Measurements from ENCODE around the gene MSANTD4. TPM values are rescaled to one million over a fixed set of nuclear protein-coding genes. Genes with fewer than 3 reads are reported as not detected.

MSANTD4 gene
- polyA plus RNA-seq, 1 of the 3 experiments (the other 2 are of a cell fraction), result 6.2 TPM

DNA sequence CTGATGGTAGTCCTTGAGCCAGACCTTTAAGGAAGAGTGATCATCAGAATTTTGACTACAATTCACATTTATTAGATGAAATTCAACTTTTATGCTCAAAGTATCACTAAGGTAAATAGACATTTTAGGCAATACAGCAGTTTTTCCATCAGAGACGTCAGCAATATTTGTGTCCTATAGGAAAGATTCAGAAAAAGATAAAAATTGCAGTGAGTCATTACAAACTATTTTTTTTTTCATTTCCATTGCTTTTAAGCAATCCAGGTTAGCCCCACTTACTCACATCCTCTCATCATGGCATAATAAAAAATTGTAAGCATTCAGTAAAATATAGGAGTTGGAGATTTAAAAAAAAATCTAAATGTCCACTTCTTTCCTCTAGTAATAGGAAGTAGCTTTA lies 46.9 kb downstream of the MSANTD4 start:
- CTCF ChIA-PET, result no interaction called here
- Histone ChIP-seq H2AFZ (ENCODE audit: low read depth) (no peak overlapping the region), H3K27ac (ENCODE audit: low read depth in 2 of 2, low read length in 1 of 2) (no peak overlapping the region), H3K9ac (no peak overlapping the region), H3K4me3 (ENCODE audit: low read depth in 2 of 2, low read length in 1 of 2) (no peak overlapping the region), H3F3A (replicated peaks; ENCODE audit: insufficient read depth) (no peaks in the 10 kb centered on the region), H3K9me3 (no peaks in the 10 kb centered on the region), H3K4me1 (ENCODE audit: control insufficient read depth in 1 of 2, insufficient read depth in 2 of 2, low read depth in 1 of 2, low read length in 1 of 2) (no peaks in the 10 kb centered on the region), H3K36me3 (replicated peaks in 1 of 2; ENCODE audit: control insufficient read depth in 1 of 2, insufficient read depth in 2 of 2, low read length in 1 of 2) (no peaks in the 10 kb centered on the region), H3K9me2 (no peaks in the 10 kb centered on the region), H3K27me3 (ENCODE audit: insufficient read depth) (no peaks in the 10 kb centered on the region), H3K79me2 (ENCODE audit: insufficient read depth) (no peaks in the 10 kb centered on the region), H4K20me1 (ENCODE audit: insufficient read depth) (no peaks in the 10 kb centered on the region), H3K4me2 (no peak overlapping the region)
- no peak for DNase-seq
- TF ChIP-seq EP300 (IDR thresholded peaks at IDR 0.05; ENCODE audit: borderline replicate concordance in 1 of 2, low read depth in 1 of 2, low read length in 1 of 2) (no peak), FOSL2 (IDR thresholded peaks at IDR 0.05; ENCODE audit: borderline replicate concordance, low read depth) (peak; percentile 20; the same call in 1 of the 2 replicates)
- WGBS (ENCODE audit: low lambda C conversion rate), result 7% methylated on average over 1 of the region's 1 CpG
- POLR2A ChIA-PET, result no interaction called here

GRCh38 chr11:105969756-105970155 lies 52.3 kb downstream of the MSANTD4 start:
- 23% methylated on average over 1 of the region's 1 CpG for WGBS (ENCODE audit: low lambda C conversion rate)

More at GRCh38 chr11:105969756-105970155, 52.3 kb downstream of the MSANTD4 start:
- H3K4me3 ChIP-seq (ENCODE audit: low read depth in 2 of 2, low read length in 1 of 2), result no peak overlapping the region
- ChIA-PET POLR2A (no interaction called here), CTCF (no interaction called here)
- H3K27ac ChIP-seq (ENCODE audit: low read depth in 2 of 2, low read length in 1 of 2), result peak overlapping the region in 1 of 2 experiments; percentile 72; a peak in 1 of 4 replicates
- H4K20me1 ChIP-seq (ENCODE audit: insufficient read depth), result no peaks in the 10 kb centered on the region
- no peak overlapping the region for H3K9ac ChIP-seq
- no peak overlapping the region for H3K4me2 ChIP-seq
- no peaks in the 10 kb centered on the region for H3K36me3 ChIP-seq (replicated peaks in 1 of 2; ENCODE audit: control insufficient read depth in 1 of 2, insufficient read depth in 2 of 2, low read length in 1 of 2)
- no peaks in the 10 kb centered on the region for H3F3A ChIP-seq (replicated peaks; ENCODE audit: insufficient read depth)
- no peaks in the 10 kb centered on the region for H3K9me2 ChIP-seq
- no peaks in the 10 kb centered on the region for H3K9me3 ChIP-seq
- H2AFZ ChIP-seq (ENCODE audit: low read depth), result no peak overlapping the region
- H3K27me3 ChIP-seq (ENCODE audit: insufficient read depth), result no peaks in the 10 kb centered on the region
- H3K79me2 ChIP-seq (ENCODE audit: insufficient read depth), result no peaks in the 10 kb centered on the region
- no peak for DNase-seq
- H3K4me1 ChIP-seq (ENCODE audit: control insufficient read depth in 1 of 2, insufficient read depth in 2 of 2, low read depth in 1 of 2, low read length in 1 of 2), result no peaks in the 10 kb centered on the region; a peak in 1 of 4 replicates
- TF ChIP-seq ELF1 (IDR thresholded peaks at IDR 0.05), result no peak
- TF ChIP-seq FOXM1 (IDR thresholded peaks at IDR 0.05; ENCODE audit: low read depth), result 0 out of 2 replicates have a peak, but pooled peaks have one; percentile 32
- TF ChIP-seq, protein P1, sequence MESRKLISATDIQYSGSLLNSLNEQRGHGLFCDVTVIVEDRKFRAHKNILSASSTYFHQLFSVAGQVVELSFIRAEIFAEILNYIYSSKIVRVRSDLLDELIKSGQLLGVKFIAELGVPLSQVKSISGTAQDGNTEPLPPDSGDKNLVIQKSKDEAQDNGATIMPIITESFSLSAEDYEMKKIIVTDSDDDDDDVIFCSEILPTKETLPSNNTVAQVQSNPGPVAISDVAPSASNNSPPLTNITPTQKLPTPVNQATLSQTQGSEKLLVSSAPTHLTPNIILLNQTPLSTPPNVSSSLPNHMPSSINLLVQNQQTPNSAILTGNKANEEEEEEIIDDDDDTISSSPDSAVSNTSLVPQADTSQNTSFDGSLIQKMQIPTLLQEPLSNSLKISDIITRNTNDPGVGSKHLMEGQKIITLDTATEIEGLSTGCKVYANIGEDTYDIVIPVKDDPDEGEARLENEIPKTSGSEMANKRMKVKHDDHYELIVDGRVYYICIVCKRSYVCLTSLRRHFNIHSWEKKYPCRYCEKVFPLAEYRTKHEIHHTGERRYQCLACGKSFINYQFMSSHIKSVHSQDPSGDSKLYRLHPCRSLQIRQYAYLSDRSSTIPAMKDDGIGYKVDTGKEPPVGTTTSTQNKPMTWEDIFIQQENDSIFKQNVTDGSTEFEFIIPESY (IDR thresholded peaks at IDR 0.05; ENCODE audit: borderline replicate concordance, low read depth), result no peak
- TF ChIP-seq JUND (IDR thresholded peaks at IDR 0.05), result peak; percentile 58; the same call in 1 of the 2 replicates
- peak; percentile 69; the same call in 1 of the 2 replicates for TF ChIP-seq POLR2AphosphoS5 (IDR thresholded peaks at IDR 0.05; ENCODE audit: low read depth, low read length)
- TF ChIP-seq NFIC (IDR thresholded peaks at IDR 0.05; ENCODE audit: borderline replicate concordance), result peak; percentile 22; the same call in 1 of the 2 replicates
- no peak for TF ChIP-seq NRF1 (IDR thresholded peaks at IDR 0.05; ENCODE audit: low read depth, low read length)
- peak; percentile 30; the same call in 1 of the 2 replicates for TF ChIP-seq TEAD4 (IDR thresholded peaks at IDR 0.05; ENCODE audit: borderline replicate concordance, insufficient read depth)
- TF ChIP-seq USF1 (IDR thresholded peaks at IDR 0.05; ENCODE audit: borderline replicate concordance, low read depth), result no peak
- peak; percentile 49; the same call in 1 of the 2 replicates for TF ChIP-seq FOSL2 (IDR thresholded peaks at IDR 0.05; ENCODE audit: borderline replicate concordance, low read depth)
- peak; percentile 95 for TF ChIP-seq TCF12 (IDR thresholded peaks at IDR 0.05)
- no peak for TF ChIP-seq CHD2 (IDR thresholded peaks at IDR 0.05; ENCODE audit: low read length, partially characterized antibody)
- no peak for TF ChIP-seq RCOR1 (IDR thresholded peaks at IDR 0.05; ENCODE audit: low read length)
- TF ChIP-seq USF2 (IDR thresholded peaks at IDR 0.05; ENCODE audit: borderline replicate concordance, low read depth, low read length), result no peak
- TF ChIP-seq SMC3 (IDR thresholded peaks at IDR 0.05; ENCODE audit: low read depth, low read length), result no peak
- TF ChIP-seq, protein P2, sequence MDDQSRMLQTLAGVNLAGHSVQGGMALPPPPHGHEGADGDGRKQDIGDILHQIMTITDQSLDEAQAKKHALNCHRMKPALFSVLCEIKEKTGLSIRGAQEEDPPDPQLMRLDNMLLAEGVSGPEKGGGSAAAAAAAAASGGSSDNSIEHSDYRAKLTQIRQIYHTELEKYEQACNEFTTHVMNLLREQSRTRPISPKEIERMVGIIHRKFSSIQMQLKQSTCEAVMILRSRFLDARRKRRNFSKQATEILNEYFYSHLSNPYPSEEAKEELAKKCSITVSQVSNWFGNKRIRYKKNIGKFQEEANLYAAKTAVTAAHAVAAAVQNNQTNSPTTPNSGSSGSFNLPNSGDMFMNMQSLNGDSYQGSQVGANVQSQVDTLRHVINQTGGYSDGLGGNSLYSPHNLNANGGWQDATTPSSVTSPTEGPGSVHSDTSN (IDR thresholded peaks at IDR 0.05), result peak; percentile 89
- peak; percentile 54 to 55; a peak in 3 of 4 replicates for TF ChIP-seq EP300 (IDR thresholded peaks at IDR 0.05; ENCODE audit: borderline replicate concordance in 1 of 2, low read depth in 1 of 2, low read length in 1 of 2)

Data from SK-N-SH (cell line).